Measurements from ENCODE around the gene CDH20.

DNA sequence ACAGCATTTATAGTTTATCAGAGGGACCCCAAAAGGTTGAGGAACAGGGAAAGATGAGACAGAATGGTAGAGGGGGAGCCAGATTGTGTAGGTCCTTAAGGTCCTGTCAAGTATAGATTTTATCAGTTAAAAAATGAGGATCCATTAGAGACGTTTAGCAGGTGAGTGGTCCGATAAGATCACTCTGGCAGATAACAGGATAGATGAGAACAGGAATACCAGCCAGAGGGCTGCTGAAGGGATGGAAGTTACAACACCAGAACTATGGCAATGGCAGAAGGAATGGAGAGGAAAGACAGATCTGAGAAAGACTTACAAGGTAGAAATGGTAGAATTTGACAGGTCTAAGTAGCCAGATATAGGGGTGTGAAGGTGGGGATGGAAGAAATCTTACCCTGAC, 141.7 kb downstream of the CDH20 start:
- TF ChIP-seq, protein P1, sequence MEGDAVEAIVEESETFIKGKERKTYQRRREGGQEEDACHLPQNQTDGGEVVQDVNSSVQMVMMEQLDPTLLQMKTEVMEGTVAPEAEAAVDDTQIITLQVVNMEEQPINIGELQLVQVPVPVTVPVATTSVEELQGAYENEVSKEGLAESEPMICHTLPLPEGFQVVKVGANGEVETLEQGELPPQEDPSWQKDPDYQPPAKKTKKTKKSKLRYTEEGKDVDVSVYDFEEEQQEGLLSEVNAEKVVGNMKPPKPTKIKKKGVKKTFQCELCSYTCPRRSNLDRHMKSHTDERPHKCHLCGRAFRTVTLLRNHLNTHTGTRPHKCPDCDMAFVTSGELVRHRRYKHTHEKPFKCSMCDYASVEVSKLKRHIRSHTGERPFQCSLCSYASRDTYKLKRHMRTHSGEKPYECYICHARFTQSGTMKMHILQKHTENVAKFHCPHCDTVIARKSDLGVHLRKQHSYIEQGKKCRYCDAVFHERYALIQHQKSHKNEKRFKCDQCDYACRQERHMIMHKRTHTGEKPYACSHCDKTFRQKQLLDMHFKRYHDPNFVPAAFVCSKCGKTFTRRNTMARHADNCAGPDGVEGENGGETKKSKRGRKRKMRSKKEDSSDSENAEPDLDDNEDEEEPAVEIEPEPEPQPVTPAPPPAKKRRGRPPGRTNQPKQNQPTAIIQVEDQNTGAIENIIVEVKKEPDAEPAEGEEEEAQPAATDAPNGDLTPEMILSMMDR (IDR thresholded peaks at IDR 0.05; ENCODE audit: low read depth, low read length, poor library complexity, severe bottlenecking) = no peak
- no peak for TF ChIP-seq EZH2phosphoT487 (IDR thresholded peaks at IDR 0.05; ENCODE audit: borderline replicate concordance, low read length)

All from DOHH2 (cell line).